ENCODE measurements around the gene LGALS9B. TPM values are rescaled to one million over a fixed set of nuclear protein-coding genes. Genes with fewer than 3 reads are reported as not detected.
A peak's percentile ranks its signal among the peaks of the same experiment; 100 is the strongest.
"Not testable (repeated sequence)": the region's sequence is repeated elsewhere in the genome, so short reads cannot be mapped to it uniquely, and the experiment has no call there.

Gene LGALS9B
- total RNA-seq, result not detected
- long read RNA-seq, result 0 reads

DNA sequence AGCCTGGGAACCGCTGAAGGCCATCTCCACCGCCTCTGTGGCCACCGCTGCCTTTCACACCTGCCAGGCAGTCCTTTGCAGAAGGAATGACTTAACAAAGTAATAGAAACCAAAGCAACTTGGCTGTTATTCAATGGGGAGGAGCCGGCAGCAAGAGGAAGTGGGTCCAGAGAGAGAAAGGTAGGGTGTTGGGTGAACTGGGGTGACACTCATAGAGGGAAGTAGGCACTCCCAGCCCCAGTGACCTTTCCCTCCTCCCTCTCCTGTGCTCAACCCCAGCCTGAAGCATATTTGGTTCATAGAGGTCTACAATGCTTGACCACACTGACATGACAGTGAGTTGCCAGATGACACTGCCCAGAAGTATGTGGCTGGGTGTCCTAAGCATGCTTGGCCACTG lies at the start of gene LGALS9B:
LGALS9B (minus strand) TSS at position 93 of the 400 bp plus-strand sequence; CDS start at position 24, 69 bp downstream.
- H3K4me1 ChIP-seq; H3K4me3 ChIP-seq; H3K9me3 ChIP-seq; H3K36me3 ChIP-seq; DNase-seq; H3K27ac ChIP-seq; H3K27me3 ChIP-seq; intact Hi-C loops (cut with DNase I): not testable (repeated sequence)
- ATAC-seq, result peak; percentile 81

GRCh38 chr17:20516986-20517385 lies 49.6 kb upstream of the LGALS9B start:
- H3K36me3 ChIP-seq; H3K9me3 ChIP-seq; H3K4me1 ChIP-seq; H3K4me3 ChIP-seq; DNase-seq; H3K27ac ChIP-seq; intact Hi-C loops (cut with DNase I); H3K27me3 ChIP-seq; ATAC-seq: not testable (repeated sequence)

GRCh38 chr17:20515099-20515498 lies 47.8 kb upstream of the LGALS9B start:
- H3K4me1 ChIP-seq; H3K9me3 ChIP-seq; H3K36me3 ChIP-seq; H3K27ac ChIP-seq; ATAC-seq; H3K4me3 ChIP-seq; H3K27me3 ChIP-seq; intact Hi-C loops (cut with DNase I): not testable (repeated sequence)
- DNase-seq, result peak; percentile 41

DNA sequence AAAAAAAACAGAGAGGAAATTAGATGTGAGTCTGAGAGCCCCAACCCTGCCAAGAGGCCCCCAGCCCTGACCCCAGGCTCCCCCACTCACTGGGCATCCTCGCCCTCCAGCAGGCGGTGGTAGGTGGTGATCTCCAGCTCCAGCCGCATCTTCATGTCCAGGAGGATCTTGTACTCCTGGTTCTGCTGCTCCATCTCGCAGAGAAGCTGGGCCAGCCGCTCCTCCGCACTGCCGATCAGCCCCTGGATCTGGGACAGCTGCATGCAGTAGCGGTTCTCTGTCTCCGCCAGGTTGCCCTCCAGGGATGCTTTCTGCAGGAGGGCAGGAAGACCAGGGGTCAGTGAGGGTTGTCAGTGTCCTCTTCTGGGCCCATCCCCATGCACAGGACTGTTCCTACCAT lies 46.2 kb upstream of the LGALS9B start:
- intact Hi-C loops (cut with DNase I); DNase-seq; H3K4me3 ChIP-seq; H3K27me3 ChIP-seq; H3K9me3 ChIP-seq; ATAC-seq; H3K36me3 ChIP-seq; H3K4me1 ChIP-seq; H3K27ac ChIP-seq: not testable (repeated sequence)

GRCh38 chr17:20512378-20512777 lies 45.0 kb upstream of the LGALS9B start:
- H3K27me3 ChIP-seq; H3K9me3 ChIP-seq; DNase-seq; H3K27ac ChIP-seq; H3K4me1 ChIP-seq; H3K36me3 ChIP-seq; intact Hi-C loops (cut with DNase I); H3K4me3 ChIP-seq: not testable (repeated sequence)
- ATAC-seq, result peak; percentile 30

- ATAC-seq; H3K9me3 ChIP-seq; intact Hi-C loops (cut with DNase I); H3K4me3 ChIP-seq; H3K4me1 ChIP-seq; DNase-seq; H3K27ac ChIP-seq; H3K36me3 ChIP-seq; H3K27me3 ChIP-seq: not testable (repeated sequence)
Observed at GRCh38 chr17:20511778-20512177, 44.4 kb upstream of the LGALS9B start.

DNA sequence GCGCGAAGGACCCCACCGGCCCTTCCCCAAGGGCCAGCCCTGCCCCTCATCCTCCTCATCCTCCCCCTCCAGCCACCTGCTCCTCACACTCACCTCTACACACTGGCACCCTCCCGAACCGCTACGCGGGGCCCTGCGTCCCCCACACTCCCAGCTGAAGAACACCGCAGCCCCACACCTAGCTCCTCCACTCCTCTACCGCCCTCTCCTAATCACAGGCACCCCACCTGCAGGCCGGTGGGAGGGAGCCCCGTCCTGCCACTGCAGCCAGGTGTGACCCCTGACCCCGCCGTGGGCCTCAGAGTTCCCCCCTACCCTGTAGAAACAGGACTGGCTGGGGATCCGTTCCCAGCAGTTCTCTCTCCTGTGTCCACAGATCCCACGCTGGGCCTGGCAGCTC lies 38.0 kb upstream of the LGALS9B start:
- DNase-seq; intact Hi-C loops (cut with DNase I): not testable (repeated sequence)

GRCh38 chr17:20504388-20505066 lies 37.2 kb upstream of the LGALS9B start:
- H3K27ac ChIP-seq; H3K4me3 ChIP-seq; DNase-seq; H3K36me3 ChIP-seq; H3K9me3 ChIP-seq; H3K27me3 ChIP-seq; intact Hi-C loops (cut with DNase I); H3K4me1 ChIP-seq: not testable (repeated sequence)
- ATAC-seq, result peak; percentile 76

More for the DNA sequence above, 38.0 kb upstream of the LGALS9B start:
- not testable (repeated sequence) for H3K36me3 ChIP-seq, H3K9me3 ChIP-seq, H3K27ac ChIP-seq, H3K27me3 ChIP-seq, H3K4me1 ChIP-seq, H3K4me3 ChIP-seq
- ATAC-seq, result peak; percentile 25

GRCh38 chr17:20501896-20502295 lies 34.6 kb upstream of the LGALS9B start:
- H3K27me3 ChIP-seq; DNase-seq; intact Hi-C loops (cut with DNase I); H3K4me1 ChIP-seq; H3K27ac ChIP-seq; H3K4me3 ChIP-seq; H3K9me3 ChIP-seq; ATAC-seq; H3K36me3 ChIP-seq: not testable (repeated sequence)

DNA sequence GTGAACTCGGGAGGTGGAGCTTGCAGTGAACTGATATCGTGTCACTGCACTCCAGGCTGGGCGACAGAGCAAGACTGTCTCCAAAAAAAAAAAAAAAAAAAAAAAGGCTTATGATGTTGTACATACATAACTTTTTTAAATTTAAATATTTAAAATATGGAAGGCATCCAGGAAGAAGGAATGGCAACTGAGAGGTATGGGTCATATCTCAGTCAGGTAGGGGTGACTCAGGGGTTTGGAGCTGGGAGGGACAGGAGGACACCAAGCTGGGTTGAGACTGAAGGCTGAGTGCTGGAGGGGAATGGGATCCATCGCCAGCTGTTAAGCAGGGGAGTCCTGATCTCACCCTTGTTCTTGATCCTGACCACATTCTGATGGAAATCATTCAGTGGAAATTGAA lies 33.0 kb upstream of the LGALS9B start:
- H3K4me3 ChIP-seq; H3K27ac ChIP-seq; H3K9me3 ChIP-seq; H3K4me1 ChIP-seq; DNase-seq; H3K27me3 ChIP-seq; intact Hi-C loops (cut with DNase I); H3K36me3 ChIP-seq; ATAC-seq: not testable (repeated sequence)

DNA sequence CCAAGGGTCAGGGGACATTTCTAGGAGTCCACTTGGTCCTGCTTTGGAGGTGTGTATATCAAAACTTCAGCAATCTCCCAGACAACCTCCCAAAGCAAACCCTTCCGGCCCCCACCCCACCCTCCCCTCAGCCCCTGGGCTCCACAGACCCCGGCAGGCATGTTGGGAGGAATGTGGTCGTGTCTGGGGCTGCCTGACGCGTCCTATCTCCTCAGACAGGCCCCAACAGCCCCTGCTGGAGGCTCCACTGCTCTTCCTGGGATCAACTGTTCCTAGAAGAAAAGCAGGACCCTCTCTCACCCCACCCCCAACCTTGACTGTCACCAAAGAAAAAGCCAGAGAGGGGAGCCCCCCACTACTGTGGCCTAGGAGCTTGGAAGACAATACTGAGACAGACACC lies 28.1 kb upstream of the LGALS9B start:
- not testable (repeated sequence) for DNase-seq

DNA sequence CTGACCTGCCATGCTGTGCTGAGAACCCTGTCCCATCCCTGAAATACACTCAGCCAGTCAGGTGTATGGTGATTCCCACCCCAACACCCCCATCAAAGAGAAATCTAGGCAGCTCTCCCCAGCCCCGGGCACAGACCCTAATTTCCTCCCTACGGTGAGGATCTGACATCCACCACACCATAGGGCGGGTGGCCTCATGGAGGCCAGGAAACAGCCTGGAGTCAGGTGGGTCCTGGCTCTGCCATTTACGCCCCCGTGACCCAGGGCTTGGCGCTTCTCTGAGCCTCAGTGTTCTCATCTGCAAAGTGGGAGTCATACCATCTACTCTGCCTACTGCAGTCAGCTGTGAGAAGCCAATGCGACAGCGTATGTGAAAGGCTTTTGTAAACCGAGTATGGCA lies 27.4 kb upstream of the LGALS9B start:
- intact Hi-C loops (cut with DNase I); H3K36me3 ChIP-seq; DNase-seq; H3K4me1 ChIP-seq; H3K27me3 ChIP-seq; H3K4me3 ChIP-seq; H3K9me3 ChIP-seq; ATAC-seq; H3K27ac ChIP-seq: not testable (repeated sequence)

More for the DNA sequence above, 28.1 kb upstream of the LGALS9B start:
- H3K4me3 ChIP-seq; H3K4me1 ChIP-seq; ATAC-seq; H3K27ac ChIP-seq; H3K27me3 ChIP-seq; H3K9me3 ChIP-seq; intact Hi-C loops (cut with DNase I); H3K36me3 ChIP-seq: not testable (repeated sequence)

DNA sequence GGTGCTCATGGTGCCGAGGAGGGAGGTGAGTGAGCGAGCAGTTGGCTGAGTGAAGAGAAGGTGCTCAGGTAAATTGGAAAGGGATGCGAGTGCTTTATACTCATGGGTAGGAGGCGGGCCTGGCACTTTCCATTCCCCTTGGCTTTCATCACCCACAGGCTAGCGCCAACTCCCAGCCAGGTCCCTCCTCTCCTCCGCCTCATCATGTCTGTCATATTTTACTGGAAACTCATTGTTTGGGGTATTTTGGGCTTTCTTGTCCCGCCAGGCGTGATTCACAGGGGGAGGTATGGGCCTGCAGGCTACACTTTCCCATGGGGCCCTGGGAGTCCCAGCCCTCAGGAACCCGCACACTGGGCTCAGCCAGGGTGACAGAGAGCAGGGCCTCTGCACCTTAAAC lies 26.8 kb upstream of the LGALS9B start:
- intact Hi-C loops (cut with DNase I); DNase-seq; H3K4me1 ChIP-seq; H3K27me3 ChIP-seq; H3K4me3 ChIP-seq; H3K9me3 ChIP-seq; ATAC-seq; H3K36me3 ChIP-seq; H3K27ac ChIP-seq: not testable (repeated sequence)

- ATAC-seq, result peak; percentile 42
- H3K36me3 ChIP-seq; DNase-seq; H3K27ac ChIP-seq; H3K4me1 ChIP-seq; H3K9me3 ChIP-seq; H3K27me3 ChIP-seq; H3K4me3 ChIP-seq; intact Hi-C loops (cut with DNase I): not testable (repeated sequence)
Observed at GRCh38 chr17:20492971-20493370, 25.6 kb upstream of the LGALS9B start.

DNA sequence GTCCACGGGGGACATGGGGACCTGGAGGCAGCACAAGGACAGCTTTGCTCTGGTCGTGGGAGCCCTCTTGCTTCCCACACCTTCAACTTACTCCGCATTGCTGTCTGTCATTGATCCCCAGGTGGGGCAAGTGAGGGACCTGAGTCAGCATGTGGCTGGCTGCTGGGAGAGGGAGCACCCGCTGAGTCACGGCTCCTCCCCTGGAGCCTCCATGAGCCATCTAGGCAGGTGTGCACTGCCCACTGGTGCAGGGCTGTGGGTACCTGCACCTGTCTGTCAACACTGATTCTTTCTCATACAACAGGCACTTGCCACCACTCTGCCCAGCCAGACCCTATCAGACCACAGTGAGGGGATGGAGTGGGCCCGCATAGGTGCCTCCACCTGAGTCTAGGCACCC lies 24.8 kb upstream of the LGALS9B start:
- ATAC-seq; intact Hi-C loops (cut with DNase I); H3K27ac ChIP-seq; H3K4me1 ChIP-seq; H3K27me3 ChIP-seq; H3K4me3 ChIP-seq; DNase-seq; H3K9me3 ChIP-seq; H3K36me3 ChIP-seq: not testable (repeated sequence)

All from upper lobe of right lung (tissue), 1 donor.